ENCODE results near the gene SUPV3L1.
"Not testable (repeated sequence)": the region's sequence is repeated elsewhere in the genome, so short reads cannot be mapped to it uniquely, and the experiment has no call there.

Gene SUPV3L1

GRCh38 chr10:69145864-69146263 is 34.2 kb upstream of the SUPV3L1 start:
- Histone ChIP-seq H3K4me3 (no peak overlapping the region), H3K27ac (no peak overlapping the region)
- DNase-seq (ENCODE audit: low spot score): no peak
- TF ChIP-seq CTCF (IDR thresholded peaks at IDR 0.05): no peak

- no peak for DNase-seq (ENCODE audit: low spot score)
- Histone ChIP-seq H3K27ac (no peak overlapping the region), H3K4me3 (no peak overlapping the region)
- no peak for TF ChIP-seq CTCF (IDR thresholded peaks at IDR 0.05)
These were observed 33.3 kb upstream of the SUPV3L1 start for GRCh38 chr10:69146759-69147158.

GRCh38 chr10:69151984-69152383 is 28.1 kb upstream of the SUPV3L1 start:
- Histone ChIP-seq H3K27ac (no peak overlapping the region), H3K4me3 (no peak overlapping the region)
- DNase-seq (ENCODE audit: low spot score): no peak
- no peak for TF ChIP-seq CTCF (IDR thresholded peaks at IDR 0.05)

GRCh38 chr10:69153227-69153626 is 26.8 kb upstream of the SUPV3L1 start:
- H3K4me3 ChIP-seq: no peak overlapping the region
- H3K27ac ChIP-seq: no peak overlapping the region
- no peak for TF ChIP-seq CTCF (IDR thresholded peaks at IDR 0.05)
- DNase-seq (ENCODE audit: low spot score): no peak

GRCh38 chr10:69160809-69161241 is 19.2 kb upstream of the SUPV3L1 start:
- no peak for TF ChIP-seq CTCF (IDR thresholded peaks at IDR 0.05)
- H3K27ac ChIP-seq: no peak overlapping the region
- H3K4me3 ChIP-seq: no peak overlapping the region
- no peak for DNase-seq (ENCODE audit: low spot score)

GRCh38 chr10:69168493-69168892 is 11.5 kb upstream of the SUPV3L1 start:
- Histone ChIP-seq H3K27ac (no peak overlapping the region), H3K4me3 (no peak overlapping the region)
- DNase-seq (ENCODE audit: low spot score): no peak
- no peak for TF ChIP-seq CTCF (IDR thresholded peaks at IDR 0.05)

- DNase-seq (ENCODE audit: low spot score): no peak
- TF ChIP-seq CTCF (IDR thresholded peaks at IDR 0.05): no peak
These were observed 7.6 kb upstream of the SUPV3L1 start for GRCh38 chr10:69172241-69172982.

GRCh38 chr10:69175326-69175725 is 4.7 kb upstream of the SUPV3L1 start:
- DNase-seq (ENCODE audit: low spot score); H3K4me3 ChIP-seq; H3K27ac ChIP-seq: not testable (repeated sequence)

More at GRCh38 chr10:69172241-69172982, 7.6 kb upstream of the SUPV3L1 start:
- no peak overlapping the region for H3K27ac ChIP-seq
- H3K4me3 ChIP-seq: no peak overlapping the region

All from coronary artery (tissue), 2 donors.